ENCODE measurements around the gene CCL24. TPM values are rescaled to one million over a fixed set of nuclear protein-coding genes. Genes with fewer than 3 reads are reported as not detected.

CCL24 gene
- polyA plus RNA-seq, 3 donors = 1.2 TPM; not detected in 2

DNA sequence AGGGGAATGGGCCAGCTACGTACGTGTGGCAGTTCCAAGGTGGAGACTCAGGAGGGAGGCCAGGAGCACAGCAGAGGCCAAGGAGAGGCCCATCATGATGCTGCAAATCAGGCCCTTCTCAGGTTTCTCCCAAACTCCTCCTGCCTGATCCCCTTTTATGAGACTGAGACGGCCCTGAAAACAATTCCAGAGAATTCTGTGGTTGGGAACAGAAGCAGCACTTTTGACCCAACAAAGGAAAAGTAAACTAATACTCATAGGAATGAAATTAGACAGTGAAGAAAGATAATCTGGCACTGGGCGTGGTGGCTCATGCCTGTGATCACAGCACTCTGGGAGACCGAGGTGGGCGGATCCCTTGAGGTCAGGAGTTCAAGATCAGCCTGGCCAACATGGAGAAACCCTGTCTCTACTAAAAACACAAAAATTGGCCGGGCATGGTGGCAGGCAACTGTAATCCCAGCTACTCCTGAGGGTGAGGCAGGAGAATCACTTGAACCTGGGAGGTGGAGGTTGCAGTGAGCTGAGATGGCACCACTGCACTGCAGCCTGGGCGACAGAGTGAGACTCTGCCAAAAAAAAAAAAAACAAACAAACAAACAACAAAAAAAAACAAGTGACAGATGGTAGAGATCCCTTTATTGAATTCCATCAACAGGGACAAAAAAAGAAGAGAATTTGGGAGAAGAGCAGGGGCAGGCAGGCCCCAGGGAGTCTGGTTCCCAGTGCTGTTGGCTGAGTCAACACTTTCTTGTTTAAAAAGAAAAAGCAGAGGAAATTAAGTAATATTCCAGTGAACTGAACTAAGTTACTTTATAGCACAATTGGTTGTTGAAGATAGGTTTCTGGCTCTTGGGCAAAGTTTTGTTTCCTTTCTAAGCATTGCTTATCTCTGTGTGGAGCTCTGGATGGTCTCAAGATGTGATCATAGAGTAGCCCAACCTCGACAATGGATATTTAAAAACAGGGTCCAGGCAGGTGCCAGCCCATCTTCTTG, 41.2 kb downstream of the CCL24 start, which contains the start of gene CCL26:
CCL26 (minus strand) TSS at position 131 of the 997 bp plus-strand sequence; CDS start at position 96, 35 bp downstream.
- Histone ChIP-seq H3K4me3 (replicated peaks in 1 of 3; ENCODE audit: low read depth in 2 of 3, low read length in 3 of 3) (no peak within 1 kb of the TSS), H3K4me2 (replicated peaks; ENCODE audit: extremely low read depth, low read length, poor library complexity, severe bottlenecking) (no peak within 1 kb of the TSS), H3K9me3 (replicated peaks in 1 of 2; ENCODE audit: control insufficient read depth in 1 of 2, insufficient read depth in 1 of 2, low read length in 2 of 2) (no peaks in the 10 kb centered on the region), H3K27me3 (ENCODE audit: control insufficient read depth in 2 of 2, insufficient read depth in 2 of 2, low read length in 2 of 2) (no peaks in the 10 kb centered on the region), H4K20me1 (ENCODE audit: insufficient read depth, low read length) (no peaks in the 10 kb centered on the region), H3K27ac (ENCODE audit: low read depth in 1 of 2, low read length in 2 of 2) (no peak within 1 kb of the TSS), H2AFZ (ENCODE audit: insufficient read depth, low read depth, low read length, poor library complexity, severe bottlenecking) (no peak within 1 kb of the TSS), H3K36me3 (replicated peaks in 1 of 2; ENCODE audit: control insufficient read depth in 1 of 2, insufficient read depth in 2 of 2, low read length in 2 of 2) (no peaks in the 10 kb centered on the region), H3K79me2 (ENCODE audit: insufficient read depth, low read length) (no peaks in the 10 kb centered on the region), H3K9ac (ENCODE audit: insufficient read depth, low read length, poor library complexity, severe bottlenecking) (no peak within 1 kb of the TSS), H3K4me1 (ENCODE audit: control insufficient read depth in 1 of 2, insufficient read depth in 2 of 2, low read length in 2 of 2) (peaks cover 6 to 11% of the 10 kb centered on the region in 2 donors)
- H3K27ac Mint-ChIP-seq = peak within 1 kb of the TSS in 3 of 7 donors; percentile 46 to 63 (median 57)
- H3K4me3 Mint-ChIP-seq = no peak within 1 kb of the TSS
- H3K27me3 Mint-ChIP-seq (ENCODE audit: low read depth in 3 of 3) = peaks cover 1 to 6% (median 6%) of the 10 kb centered on the region in 3 donors
- peaks cover 0 to 3% (median 2%) of the 10 kb centered on the region in 7 donors for H3K9me3 Mint-ChIP-seq
- H3K4me1 Mint-ChIP-seq = peaks cover 18% of the 10 kb centered on the region
- intact Hi-C loops (cut with micrococcal nuclease) = loop anchor here (10.0 kb wide), 1 partner anchor 252 kb away; no protein-coding TSS in a partner anchor
- H3K36me3 Mint-ChIP-seq = no peaks in the 10 kb centered on the region
- TF ChIP-seq, protein P1, sequence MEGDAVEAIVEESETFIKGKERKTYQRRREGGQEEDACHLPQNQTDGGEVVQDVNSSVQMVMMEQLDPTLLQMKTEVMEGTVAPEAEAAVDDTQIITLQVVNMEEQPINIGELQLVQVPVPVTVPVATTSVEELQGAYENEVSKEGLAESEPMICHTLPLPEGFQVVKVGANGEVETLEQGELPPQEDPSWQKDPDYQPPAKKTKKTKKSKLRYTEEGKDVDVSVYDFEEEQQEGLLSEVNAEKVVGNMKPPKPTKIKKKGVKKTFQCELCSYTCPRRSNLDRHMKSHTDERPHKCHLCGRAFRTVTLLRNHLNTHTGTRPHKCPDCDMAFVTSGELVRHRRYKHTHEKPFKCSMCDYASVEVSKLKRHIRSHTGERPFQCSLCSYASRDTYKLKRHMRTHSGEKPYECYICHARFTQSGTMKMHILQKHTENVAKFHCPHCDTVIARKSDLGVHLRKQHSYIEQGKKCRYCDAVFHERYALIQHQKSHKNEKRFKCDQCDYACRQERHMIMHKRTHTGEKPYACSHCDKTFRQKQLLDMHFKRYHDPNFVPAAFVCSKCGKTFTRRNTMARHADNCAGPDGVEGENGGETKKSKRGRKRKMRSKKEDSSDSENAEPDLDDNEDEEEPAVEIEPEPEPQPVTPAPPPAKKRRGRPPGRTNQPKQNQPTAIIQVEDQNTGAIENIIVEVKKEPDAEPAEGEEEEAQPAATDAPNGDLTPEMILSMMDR (IDR thresholded peaks at IDR 0.05) = no peak
- DNase-seq = no peak
- 50% methylated on average over 2 of the region's 9 CpGs for WGBS (ENCODE audit: insufficient coverage)

DNA sequence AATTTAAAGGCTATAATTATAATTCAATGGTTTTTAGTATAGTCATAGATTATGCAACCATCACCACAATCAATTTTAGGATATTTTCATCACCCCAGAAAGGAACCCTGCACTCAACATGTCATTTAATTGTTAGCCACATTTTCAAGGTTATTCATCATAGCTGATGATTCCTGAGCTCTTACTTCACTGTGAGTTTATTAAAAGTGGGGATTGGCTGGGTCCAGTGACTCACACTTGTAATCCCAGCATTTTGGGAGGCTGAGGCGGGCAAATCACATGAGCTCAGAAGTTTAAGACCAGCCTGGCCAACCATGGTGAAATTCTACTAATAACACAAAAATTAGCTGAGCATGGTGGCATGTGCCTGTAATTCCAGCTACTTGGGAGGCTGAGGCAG, 42.4 kb downstream of the CCL24 start:
- Mint-ChIP-seq H3K27ac (no peak overlapping the region), H3K4me3 (no peak overlapping the region), H3K27me3 (ENCODE audit: low read depth in 3 of 3) (peaks cover 1 to 6% (median 3%) of the 10 kb centered on the region in 3 donors), H3K36me3 (no peaks in the 10 kb centered on the region), H3K9me3 (peaks cover 0 to 5% (median under 1%) of the 10 kb centered on the region in 7 donors), H3K4me1 (peaks cover 14% of the 10 kb centered on the region)
- Histone ChIP-seq H3K4me3 (replicated peaks in 1 of 3; ENCODE audit: low read depth in 2 of 3, low read length in 3 of 3) (no peak overlapping the region), H4K20me1 (ENCODE audit: insufficient read depth, low read length) (no peaks in the 10 kb centered on the region), H3K79me2 (ENCODE audit: insufficient read depth, low read length) (no peaks in the 10 kb centered on the region), H3K9me3 (replicated peaks in 1 of 2; ENCODE audit: control insufficient read depth in 1 of 2, insufficient read depth in 1 of 2, low read length in 2 of 2) (no peaks in the 10 kb centered on the region), H3K27ac (ENCODE audit: low read depth in 1 of 2, low read length in 2 of 2) (no peak overlapping the region), H2AFZ (ENCODE audit: insufficient read depth, low read depth, low read length, poor library complexity, severe bottlenecking) (no peak overlapping the region), H3K36me3 (replicated peaks in 1 of 2; ENCODE audit: control insufficient read depth in 1 of 2, insufficient read depth in 2 of 2, low read length in 2 of 2) (no peaks in the 10 kb centered on the region), H3K9ac (ENCODE audit: insufficient read depth, low read length, poor library complexity, severe bottlenecking) (no peak overlapping the region), H3K4me1 (ENCODE audit: control insufficient read depth in 1 of 2, insufficient read depth in 2 of 2, low read length in 2 of 2) (peaks cover 6 to 11% of the 10 kb centered on the region in 2 donors), H3K4me2 (replicated peaks; ENCODE audit: extremely low read depth, low read length, poor library complexity, severe bottlenecking) (no peak overlapping the region), H3K27me3 (ENCODE audit: control insufficient read depth in 2 of 2, insufficient read depth in 2 of 2, low read length in 2 of 2) (no peaks in the 10 kb centered on the region)
- 67% methylated on average over 1 of the region's 1 CpG for WGBS (ENCODE audit: insufficient coverage)
- TF ChIP-seq, protein P1 (IDR thresholded peaks at IDR 0.05) = no peak
- intact Hi-C loops (cut with micrococcal nuclease) = loop anchor here (10.0 kb wide), 1 partner anchor 254 kb away; no protein-coding TSS in a partner anchor
- DNase-seq = no peak

All from CD14-positive monocyte (primary cell).